ENCODE measurements around the gene GABPA.
A peak's percentile ranks its signal among the peaks of the same experiment; 100 is the strongest.
"Not testable (repeated sequence)": the region's sequence is repeated elsewhere in the genome, so short reads cannot be mapped to it uniquely, and the experiment has no call there.

The GABPA gene

DNA sequence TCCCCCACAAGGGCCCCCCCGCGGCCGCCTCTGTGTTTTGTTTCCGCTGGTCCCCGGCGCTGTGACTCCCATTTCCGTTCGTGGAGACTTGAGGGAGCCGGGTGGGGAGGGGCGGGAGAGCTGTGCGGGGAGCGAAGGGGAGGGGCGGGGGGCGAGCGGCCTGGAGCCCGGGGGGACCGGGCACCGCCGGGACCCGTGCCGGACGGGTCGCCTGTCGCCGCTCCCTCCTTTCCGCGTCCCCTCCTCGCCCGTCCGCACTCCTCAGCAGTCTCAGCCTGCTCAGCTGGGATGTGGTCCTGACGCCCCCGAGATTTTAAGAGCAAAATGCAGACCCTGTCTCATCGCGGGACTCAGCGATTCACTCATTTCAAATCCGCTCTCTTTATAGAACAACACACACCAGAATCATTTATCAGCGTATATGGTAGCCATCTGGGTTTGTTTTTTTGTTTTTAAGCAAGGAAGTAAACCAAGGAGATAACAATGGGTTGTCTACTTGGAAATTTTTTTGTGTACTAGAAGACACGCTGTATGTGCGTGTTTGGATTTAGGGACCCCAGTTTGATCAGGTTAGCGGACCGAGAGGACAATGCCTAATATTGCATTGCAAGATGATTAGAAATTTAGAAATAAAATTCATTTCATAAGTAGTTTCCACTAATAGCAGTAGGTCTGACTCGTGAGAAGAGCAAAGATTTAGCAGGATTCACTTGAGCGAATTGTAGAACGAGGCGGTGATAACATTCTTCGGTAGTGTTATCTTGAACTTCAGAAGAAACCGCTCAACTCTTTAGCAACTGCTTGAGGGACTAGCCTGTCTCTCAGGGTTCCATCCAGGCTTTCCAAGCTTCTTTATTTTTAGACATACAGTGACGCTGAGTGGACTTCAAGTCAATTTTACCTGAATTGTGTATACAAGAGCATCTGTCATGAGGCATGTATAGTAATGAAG, 1.1 kb downstream of the GABPA start:
- FAIRE-seq: no peak
- peak; percentile 65 for DNase-seq (ENCODE audit: insufficient read length, low spot score)

- no peak for FAIRE-seq
Measured at GRCh38 chr21:25737421-25737820, 2.6 kb downstream of the GABPA start.

GRCh38 chr21:25742900-25743299, 8.1 kb downstream of the GABPA start:
- no peak for DNase-seq (ENCODE audit: insufficient read length, low spot score)
- no peak for FAIRE-seq

More at GRCh38 chr21:25737421-25737820, 2.6 kb downstream of the GABPA start:
- no peak for DNase-seq (ENCODE audit: insufficient read length, low spot score)

- DNase-seq (ENCODE audit: insufficient read length, low spot score): no peak
- FAIRE-seq: no peak
Measured at GRCh38 chr21:25744854-25745253, 10.1 kb downstream of the GABPA start.

DNA sequence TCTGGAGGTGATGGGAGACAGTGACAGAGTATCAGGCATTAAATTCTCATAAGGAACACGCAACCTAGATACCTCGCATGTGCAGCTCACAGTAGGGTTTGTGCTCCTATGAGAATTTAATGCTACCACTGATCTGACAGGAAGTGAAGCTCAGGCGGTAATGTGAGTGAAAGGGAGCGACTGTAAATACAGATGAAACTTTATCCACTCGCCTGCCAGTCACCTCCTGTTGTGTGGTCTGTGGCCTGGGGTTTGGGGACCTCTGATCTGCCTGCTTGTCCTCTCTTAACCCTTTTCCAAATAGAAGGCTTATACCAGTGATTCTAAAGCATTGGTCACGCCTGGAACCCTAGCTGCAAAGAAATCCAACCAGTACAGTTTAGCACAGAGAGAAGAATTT, 15.3 kb downstream of the GABPA start:
- FAIRE-seq (no peak), DNase-seq (ENCODE audit: insufficient read length, low spot score) (no peak)

GRCh38 chr21:25752416-25752815, 17.6 kb downstream of the GABPA start:
- peak; percentile 13 for FAIRE-seq
- DNase-seq (ENCODE audit: insufficient read length, low spot score): no peak

DNA sequence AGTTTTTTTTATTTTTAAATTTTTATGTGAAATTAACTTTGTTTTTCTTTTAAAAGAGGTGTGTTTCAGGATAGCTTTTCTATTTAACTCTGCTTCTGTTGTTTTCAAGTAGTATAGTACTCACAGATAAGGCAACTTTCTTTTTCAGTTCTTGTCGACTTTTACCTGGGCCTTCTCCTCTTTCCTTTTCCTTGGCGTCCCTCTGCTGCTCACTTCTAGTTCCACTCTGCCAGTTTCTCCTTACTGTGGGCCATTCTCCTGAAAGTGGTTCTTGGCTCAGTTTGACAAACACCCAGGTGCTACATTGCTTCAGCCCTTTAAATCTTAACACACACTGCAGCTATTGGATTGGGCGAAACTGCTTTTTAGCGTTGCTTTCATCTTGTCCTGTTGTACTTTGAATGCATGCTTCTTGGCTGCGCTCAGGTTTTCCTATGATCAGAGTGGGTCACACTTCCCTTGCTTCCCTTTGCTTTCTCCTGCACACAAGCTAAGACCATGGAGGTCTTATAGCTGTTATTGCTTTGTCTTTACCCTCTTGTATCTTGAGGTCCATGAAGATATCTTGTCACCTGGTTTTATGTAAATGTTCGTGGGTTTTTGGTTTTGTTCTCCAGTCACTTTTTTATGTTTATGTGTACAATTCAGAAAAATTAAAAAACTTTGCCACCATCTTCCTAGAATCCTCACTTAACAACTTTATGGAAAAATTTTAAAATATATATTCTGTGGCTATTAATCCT, 21.6 kb downstream of the GABPA start:
- DNase-seq (ENCODE audit: insufficient read length, low spot score): no peak
- FAIRE-seq: no peak

- FAIRE-seq (no peak), DNase-seq (ENCODE audit: insufficient read length, low spot score) (no peak)
Measured at GRCh38 chr21:25757531-25757930, 22.8 kb downstream of the GABPA start.

DNA sequence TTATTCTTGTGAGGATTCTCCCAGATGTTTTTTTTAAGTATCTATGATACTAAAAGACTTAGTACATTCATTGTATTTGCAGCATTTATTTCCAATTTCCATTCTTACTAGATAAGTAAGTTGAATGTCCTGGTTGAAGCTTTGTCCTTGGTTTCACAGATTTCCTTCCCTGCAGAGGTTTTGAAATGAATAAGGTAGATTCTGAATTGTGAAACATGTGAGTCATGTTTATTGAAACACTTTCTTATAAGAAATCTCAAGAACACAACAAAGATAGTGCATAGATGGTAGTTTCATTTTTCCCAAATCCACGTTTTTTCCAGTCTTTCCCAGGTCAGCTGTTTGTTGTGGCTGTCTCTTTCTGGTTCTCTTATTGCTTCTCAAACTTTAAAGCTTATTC, 24.8 kb downstream of the GABPA start:
- no peak for FAIRE-seq
- DNase-seq (ENCODE audit: insufficient read length, low spot score): no peak

DNA sequence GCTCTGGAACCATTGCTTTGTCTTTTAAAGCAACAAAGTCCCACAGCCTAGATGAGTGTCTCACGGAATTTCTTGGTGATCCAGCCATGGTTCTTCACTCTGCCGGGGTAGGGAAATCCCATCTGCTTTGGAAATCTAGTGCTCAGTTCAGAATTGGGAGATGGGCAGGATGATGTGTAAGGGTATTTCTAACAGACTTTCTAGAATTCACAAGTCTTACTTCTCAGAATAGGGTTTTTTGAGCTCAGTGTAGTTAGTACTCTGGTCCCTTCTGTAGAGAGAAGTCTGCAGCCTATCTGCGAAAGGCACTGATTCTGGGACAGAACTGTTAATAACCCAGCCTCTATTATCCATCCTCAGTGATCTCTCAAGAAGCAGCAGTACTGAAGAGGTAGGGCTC, 25.3 kb downstream of the GABPA start:
- no peak for FAIRE-seq
- no peak for DNase-seq (ENCODE audit: insufficient read length, low spot score)

DNA sequence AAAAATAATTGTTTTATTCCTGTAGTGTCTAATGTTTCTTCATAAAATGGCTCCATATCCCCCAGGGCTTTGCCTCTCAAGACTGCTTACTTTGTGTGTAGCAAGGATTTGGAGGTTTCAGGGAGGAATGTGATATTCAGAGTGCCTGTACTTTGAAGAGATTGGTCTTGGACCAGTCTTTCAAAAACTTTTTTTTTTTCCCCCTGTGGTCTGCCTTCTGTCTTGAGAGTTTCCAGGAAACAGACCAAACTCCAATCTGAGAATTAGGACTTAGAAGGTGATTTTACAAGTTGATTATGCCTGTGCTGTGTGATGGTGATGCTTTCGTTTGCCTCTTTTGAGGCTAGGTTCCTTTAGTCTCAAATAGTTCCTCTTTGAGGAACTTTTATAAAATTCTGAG, 25.9 kb downstream of the GABPA start:
- FAIRE-seq (no peak), DNase-seq (ENCODE audit: insufficient read length, low spot score) (no peak)

DNA sequence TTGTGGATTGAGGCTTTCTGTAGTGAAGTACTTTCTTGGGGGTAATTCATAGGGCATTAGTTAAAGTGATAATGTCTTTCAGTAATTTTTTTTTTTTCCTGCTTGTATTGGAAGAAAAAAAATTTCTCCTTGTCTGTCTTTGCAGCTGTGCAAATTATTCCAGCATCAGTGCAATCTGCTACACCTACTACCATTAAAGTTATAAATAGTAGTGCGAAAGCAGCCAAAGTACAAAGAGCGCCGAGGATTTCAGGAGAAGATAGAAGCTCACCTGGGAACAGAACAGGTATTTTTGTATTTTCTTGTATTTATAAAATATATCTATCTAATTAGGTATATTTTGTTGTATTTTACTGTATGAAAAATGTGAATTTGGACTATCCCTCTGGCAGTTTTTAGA, 29.3 kb downstream of the GABPA start:
- DNase-seq (ENCODE audit: insufficient read length, low spot score) (no peak), FAIRE-seq (no peak)

DNA sequence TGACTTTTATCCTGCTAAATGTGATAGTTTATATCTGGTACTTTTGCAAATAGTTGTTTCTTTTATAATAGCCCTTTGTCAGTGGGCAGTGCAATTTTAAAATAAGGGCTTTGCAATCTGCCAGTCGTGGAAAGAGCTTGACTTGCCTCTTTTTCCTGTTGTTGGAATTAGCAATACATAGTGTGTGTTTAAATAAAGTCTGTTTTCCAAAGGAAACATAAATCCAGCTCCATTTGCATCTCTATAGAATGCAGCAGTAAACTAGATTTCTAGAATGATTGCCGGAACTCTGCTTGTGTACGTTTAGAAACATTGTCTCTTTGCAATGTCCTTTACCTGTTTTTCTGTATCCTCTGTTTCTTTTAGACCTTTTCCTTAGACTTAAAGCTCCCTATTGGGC, 33.1 kb downstream of the GABPA start:
- no peak for FAIRE-seq
- no peak for DNase-seq (ENCODE audit: insufficient read length, low spot score)

DNA sequence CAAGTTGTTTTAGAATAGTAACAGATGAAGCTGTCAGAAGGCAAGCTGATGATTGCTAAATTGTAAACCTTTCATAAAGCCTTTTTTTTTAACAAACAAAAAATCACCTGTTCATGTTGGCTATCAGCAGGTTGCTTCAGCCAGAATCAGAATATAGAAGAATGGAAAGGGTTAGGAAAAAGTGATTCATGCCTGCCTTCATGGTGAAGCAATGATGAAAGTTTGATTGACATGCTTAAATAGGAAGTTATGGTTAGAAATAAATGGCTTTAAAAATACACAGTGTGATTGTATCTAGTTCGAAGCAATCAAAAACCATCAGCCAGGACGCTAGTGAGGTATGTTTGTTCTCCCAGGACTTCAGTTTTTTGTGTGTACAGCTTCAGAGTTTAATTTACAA, 37.9 kb downstream of the GABPA start:
- no peak for DNase-seq (ENCODE audit: insufficient read length, low spot score)
- no peak for FAIRE-seq

DNA sequence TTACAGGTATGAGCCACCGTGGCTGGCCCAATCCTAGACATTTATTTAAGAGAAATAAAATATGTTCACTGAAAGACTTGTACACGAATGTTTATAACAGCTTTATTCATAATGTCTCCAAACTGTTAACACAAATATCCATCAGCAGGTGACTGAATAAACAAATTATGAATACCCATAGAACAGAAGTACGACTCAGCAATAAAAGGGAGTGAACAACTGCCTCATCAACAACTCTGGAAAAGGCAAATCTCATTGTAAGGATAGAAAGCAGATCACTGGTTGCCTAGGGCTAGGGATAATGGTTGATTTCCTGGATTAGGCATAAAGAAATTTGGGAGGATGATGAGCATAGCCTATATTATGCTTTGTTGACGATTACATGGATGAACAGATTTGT, 41.7 kb downstream of the GABPA start:
- DNase-seq (ENCODE audit: insufficient read length, low spot score): no peak

GRCh38 chr21:25778126-25778875, 43.5 kb downstream of the GABPA start:
- not testable (repeated sequence) for DNase-seq (ENCODE audit: insufficient read length, low spot score); FAIRE-seq

More for the DNA sequence above, 41.7 kb downstream of the GABPA start:
- no peak for FAIRE-seq

GRCh38 chr21:25788677-25789076, 53.9 kb downstream of the GABPA start:
- DNase-seq (ENCODE audit: insufficient read length, low spot score): no peak

DNA sequence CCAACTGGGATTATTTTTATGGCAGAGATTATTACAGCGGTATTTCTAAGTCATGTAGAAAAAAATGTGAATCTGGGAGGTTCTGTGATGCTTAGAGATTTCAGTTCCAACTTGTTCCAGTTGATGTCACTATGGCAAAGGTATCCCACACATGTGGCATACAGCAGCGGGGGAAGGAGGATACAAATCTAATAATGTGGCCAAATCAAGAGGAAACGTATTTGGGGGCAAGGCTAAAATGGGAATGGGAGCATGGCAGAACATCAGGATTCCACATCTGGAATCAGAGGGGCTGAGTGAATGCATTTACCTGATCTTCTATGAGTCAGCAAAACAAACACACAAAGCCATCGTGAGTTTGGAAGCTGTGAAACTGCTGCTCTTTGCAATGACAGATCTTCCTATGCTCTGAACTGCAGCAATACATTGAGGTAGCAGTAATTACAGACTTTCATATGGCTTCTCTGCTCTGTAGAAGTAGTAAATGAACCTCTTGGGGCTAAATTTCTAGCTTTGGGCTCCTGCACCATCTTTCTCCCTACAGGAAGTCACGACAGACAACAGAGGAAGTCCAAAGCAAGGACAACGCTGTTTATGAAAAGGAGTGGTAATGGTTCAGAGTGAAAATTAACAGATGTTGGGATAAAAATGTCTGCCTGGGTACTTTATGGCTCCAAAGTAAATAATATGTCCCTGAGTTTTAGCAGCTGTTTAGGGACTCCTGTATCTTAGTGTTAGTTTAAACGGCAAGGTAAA, 55.5 kb downstream of the GABPA start:
- peak; percentile 74 for FAIRE-seq
- DNase-seq (ENCODE audit: insufficient read length, low spot score): peak; percentile 42

More at GRCh38 chr21:25788677-25789076, 53.9 kb downstream of the GABPA start:
- FAIRE-seq: no peak

- FAIRE-seq (peak; percentile 68), DNase-seq (ENCODE audit: insufficient read length, low spot score) (no peak)
Measured at GRCh38 chr21:25790878-25791204, 56.1 kb downstream of the GABPA start.

- no peak for FAIRE-seq
- DNase-seq (ENCODE audit: insufficient read length, low spot score): peak; percentile 9
Measured at GRCh38 chr21:25791319-25791718, 56.5 kb downstream of the GABPA start.
